GM12891 (cell line): Measurements from ENCODE around the gene RNF138.

Source experiments
- POLR2A ChIP-seq: IDR thresholded peaks from 2 replicates; pipeline ENCODE4 v1.6.1; 2011; ENCODE audit warnings: low read depth, low read length, control low read depth
- POLR2AphosphoS5 ChIP-seq: IDR thresholded peaks from 2 replicates; pipeline ENCODE4 v1.6.1; 2011; ENCODE audit warnings: low read depth, low read length, control low read depth

DNA sequence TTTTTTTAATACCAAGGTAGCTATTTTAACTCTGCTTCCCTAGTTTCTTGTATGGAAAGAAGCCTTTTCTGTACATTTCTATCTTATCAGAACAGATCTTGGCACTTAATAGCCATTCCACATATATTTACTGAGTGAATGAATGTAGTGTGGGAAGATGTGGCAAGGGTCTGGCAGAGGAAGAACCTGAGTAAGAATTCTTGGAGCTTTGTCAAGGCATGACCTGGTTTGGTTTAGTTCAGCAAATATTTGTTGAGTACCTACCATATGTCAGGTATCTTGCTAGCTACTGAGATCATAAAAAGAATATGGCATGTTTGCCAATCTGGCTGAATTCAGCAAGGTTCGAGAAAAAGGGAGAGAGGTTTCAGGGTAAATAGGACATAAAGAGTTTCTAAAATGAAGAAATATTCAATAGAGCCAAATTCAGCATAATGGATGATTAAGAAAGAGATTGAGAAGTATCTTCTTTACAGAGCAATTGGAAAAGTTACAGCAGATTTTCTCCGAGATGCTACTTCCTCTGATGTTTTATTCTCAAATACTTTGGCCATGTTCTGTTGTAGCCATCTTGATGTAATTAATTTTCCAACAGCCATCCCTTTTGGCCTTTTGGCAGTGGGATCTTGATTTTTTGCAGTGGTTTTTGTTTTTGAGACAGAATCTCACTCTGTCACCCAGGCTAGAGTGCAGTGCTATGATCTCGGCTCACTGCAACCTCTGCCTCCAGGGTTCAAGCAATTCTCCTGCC, 76.5 kb downstream of the RNF138 start:
- TF ChIP-seq POLR2AphosphoS5 (no peak), POLR2A (no peak)
